Heart left ventricle (tissue), 16 donors: ENCODE results near the gene SCGB1D4. TPM values are rescaled to one million over a fixed set of nuclear protein-coding genes. Genes with fewer than 3 reads are reported as not detected.

Experiments used
- ATAC-seq, 4 donors: fragments of 200-7000 bp; cut with Tn5 transposase; one replicate each; pipeline ENCODE4 v1.9.1; 2020 to 2022; ENCODE audit warnings: moderate library complexity in 4 of 4, mild to moderate bottlenecking in 3 of 4, moderate number of reproducible peaks in 1 of 4
- DNase-seq, 5 donors: peaks; one replicate each; pipeline ENCODE4 v3.0.0-alpha.2; 2020
- H3K27ac ChIP-seq, 12 donors: fragments of 200-600 bp; sonication (generic) in 4 of 12; one replicate each; pipeline versions ENCODE4 v1.5.0 to v1.8.0; 2016 to 2022; ENCODE audit warnings: mild to moderate bottlenecking in 2 of 12
- H3K27me3 ChIP-seq, 9 donors: fragments of 200-600 bp; sonication (generic) in 2 of 9; one replicate each; pipeline versions ENCODE4 v1.5.1 to v1.8.0; 2016 to 2022; ENCODE audit warnings: mild to moderate bottlenecking in 3 of 9
- H3K36me3 ChIP-seq, 9 donors: fragments of 200-600 bp; sonication (generic) in 2 of 9; one replicate each; pipeline versions ENCODE4 v1.5.0 to v1.8.0; 2018 to 2022; ENCODE audit warnings: mild to moderate bottlenecking in 2 of 9
- H3K4me1 ChIP-seq, 12 donors: fragments of 200-600 bp; sonication (generic) in 4 of 12; one replicate each; pipeline versions ENCODE4 v1.5.0 to v1.8.0; 2016 to 2022; ENCODE audit warnings: mild to moderate bottlenecking in 3 of 12
- H3K4me3 ChIP-seq, 12 donors: fragments of 200-600 bp; sonication (generic) in 4 of 12; one replicate each; pipeline versions ENCODE4 v1.5.0 to v1.8.0; 2017 to 2022; ENCODE audit warnings: mild to moderate bottlenecking in 9 of 12, moderate library complexity in 4 of 12
- H3K9me3 ChIP-seq, 12 donors: fragments of 200-600 bp; sonication (generic) in 4 of 12; one replicate each; pipeline versions ENCODE4 v1.5.0 to v1.8.0; 2016 to 2022; ENCODE audit warnings: mild to moderate bottlenecking in 1 of 12
- CTCF ChIP-seq, 12 donors: fragments of 200-600 bp; sonication (generic) in 4 of 12; IDR thresholded peaks; one replicate each; pipeline versions ENCODE4 v1.5.0 to v1.8.0; 2018 to 2022; ENCODE audit warnings: antibody characterized with exemption in 12 of 12, mild to moderate bottlenecking in 5 of 12
- POLR2A ChIP-seq, 2 donors: fragments of 450-650 bp; IDR thresholded peaks; one replicate each; pipeline ENCODE4 v1.6.1; 2017; ENCODE audit warnings: antibody characterized with exemption in 2 of 2, mild to moderate bottlenecking in 2 of 2, moderate library complexity in 2 of 2
- WGBS, 4 donors: extraction: QIAGEN DNeasy Blood & Tissue Kit in 2 of 4; methylation state at CpG; one replicate each; pipeline versions ENCODE4 v1.1.5 to v1.1.7; 2013 to 2018; 5-methylcytosine and 5-hydroxymethylcytosine counted together
- intact Hi-C, 10 donors: fragments of 100-400 bp; cut with DNase I; formaldehyde crosslinking; loops; one replicate each; pipeline versions ENCODE4 v1.11.1 to v1.14.2; 2022
- polyA plus RNA-seq, 2 donors: library from polyadenylated mRNA; stranded (reverse); fragments of 200-250 nt; gene quantifications; one replicate each; pipeline ENCODE4 v1.2.3, GENCODE V29; 2013
- total RNA-seq, 9 donors: library from RNA; depleted of rRNA in 2 of 9; stranded (reverse); fragments of >200 nt in 2 of 9; fragmentation: NEBNext Ultra II Directional in 3 of 9; extraction: Animal tissue kit (Norgen Biotek cat#: 25700) in 3 of 9; gene quantifications; one replicate each; pipeline versions ENCODE4 v1.1.0 to v1.2.4, GENCODE V29; 2016 to 2023
- donor health status: ischemic (EF 13 %, LVEDD 7.1; RV severe dilation, severe dysfunction).
- donor health status: healthy with polysubstance abuse.
- donor health status: DM: no; HTN: yes; CAD: no.
- donor health status: DM: no; HTN: no; CAD: no.
- donor health status: ischemic (EF 25% LVEDD 6.9; RV normal size, moderate dysfunction).
- donor health status: ischemic (EF 25% LVEDD 5.7; RV mildly dilated, moderate dysfunction).
- donor health status: healthy.
- donor health status: DM: yes; HTN: yes; CAD: no.
- donor health status: ischemic (EF 35%, LVEDD 5.7; RV mildly dilated, moderate dysfunction).
- donor health status: nonischemic (EF 11% LVEDD 7.7; RV severe dilation, severe dysfunction).
- donor health status: DM: yes; HTN: yes; CAD: no.
- donor health status: PGD.
- donor health status: ischemic (EF 29% LVEDD 5.4; RV normal size, mild dysfunction).
- donor health status: nonischemic (EF 23%, LVEDD 6.1; RV moderate dilation, normal function).

Gene SCGB1D4
- total and polyA plus RNA-seq, 11 donors = not detected

GRCh38 chr11:62267576-62267975, 31.3 kb downstream of the SCGB1D4 start:
- WGBS, 4 donors = 66 to 81% (median 73%) methylated on average over 3 of the region's 3 CpGs
- Histone ChIP-seq H3K36me3 (no peaks in the 10 kb centered on the region), H3K27ac (no peak overlapping the region), H3K27me3 (peaks cover 0 to 18% (median 0%) of the 10 kb centered on the region in 9 donors), H3K4me1 (no peaks in the 10 kb centered on the region), H3K4me3 (no peak overlapping the region), H3K9me3 (no peaks in the 10 kb centered on the region)
- intact Hi-C loops = no loop called here
- TF ChIP-seq POLR2A (IDR thresholded peaks at IDR 0.05) = no peak
- no peak for TF ChIP-seq CTCF (IDR thresholded peaks at IDR 0.05)
- no peak for ATAC-seq
- DNase-seq = no peak

GRCh38 chr11:62267050-62267449, 31.8 kb downstream of the SCGB1D4 start:
- no peaks in the 10 kb centered on the region for H3K4me1 ChIP-seq
- 75 to 94% (median 82%) methylated on average over 1 of the region's 1 CpG for WGBS, 4 donors
- H3K9me3 ChIP-seq = no peaks in the 10 kb centered on the region
- H3K36me3 ChIP-seq = no peaks in the 10 kb centered on the region
- no peak overlapping the region for H3K27ac ChIP-seq
- DNase-seq (no peak), ATAC-seq (no peak)
- intact Hi-C loops = no loop called here
- TF ChIP-seq POLR2A (IDR thresholded peaks at IDR 0.05) (no peak), CTCF (IDR thresholded peaks at IDR 0.05) (no peak)
- H3K4me3 ChIP-seq = no peak overlapping the region
- peaks cover 0 to 18% (median 0%) of the 10 kb centered on the region in 9 donors for H3K27me3 ChIP-seq

- no peaks in the 10 kb centered on the region for H3K9me3 ChIP-seq
- no peaks in the 10 kb centered on the region for H3K4me1 ChIP-seq
- 73 to 82% (median 79%) methylated on average over 4 of the region's 4 CpGs for WGBS, 4 donors
- H3K4me3 ChIP-seq = no peak overlapping the region
- H3K27ac ChIP-seq = no peak overlapping the region
- peaks cover 0 to 18% (median 0%) of the 10 kb centered on the region in 9 donors for H3K27me3 ChIP-seq
- intact Hi-C loops = no loop called here
- no peaks in the 10 kb centered on the region for H3K36me3 ChIP-seq
- no peak for DNase-seq
- TF ChIP-seq CTCF (IDR thresholded peaks at IDR 0.05) = no peak
- TF ChIP-seq POLR2A (IDR thresholded peaks at IDR 0.05) = no peak
- ATAC-seq = no peak
Observed at GRCh38 chr11:62266558-62266957, 32.3 kb downstream of the SCGB1D4 start.

GRCh38 chr11:62264004-62264403, 34.9 kb downstream of the SCGB1D4 start:
- no peaks in the 10 kb centered on the region for H3K4me1 ChIP-seq
- intact Hi-C loops = no loop called here
- no peak overlapping the region for H3K4me3 ChIP-seq
- H3K27ac ChIP-seq = no peak overlapping the region
- H3K36me3 ChIP-seq = no peaks in the 10 kb centered on the region
- H3K27me3 ChIP-seq = peaks cover 0 to 17% (median 0%) of the 10 kb centered on the region in 9 donors
- TF ChIP-seq POLR2A (IDR thresholded peaks at IDR 0.05) (no peak), CTCF (IDR thresholded peaks at IDR 0.05) (no peak)
- DNase-seq (no peak), ATAC-seq (no peak)
- WGBS, 4 donors = 68 to 73% (median 70%) methylated on average over 1 of the region's 1 CpG
- H3K9me3 ChIP-seq = no peaks in the 10 kb centered on the region
